CD4-positive, alpha-beta T cell treated with Interleukin-1 beta for 1 hour (primary cell): ENCODE measurements around the gene ZNF469.

Experiments used
- DNase-seq, 2 donors: peaks; one replicate each; pipeline ENCODE4 v3.0.0-alpha.2; 2020 to 2022

ZNF469 gene

GRCh38 chr16:88346680-88347505 lies 35.9 kb upstream of the ZNF469 start:
- DNase-seq: no peak

- DNase-seq: peak in 1 of 2 donors; percentile 36
These were observed 34.9 kb upstream of the ZNF469 start for GRCh38 chr16:88347656-88348376.

DNA sequence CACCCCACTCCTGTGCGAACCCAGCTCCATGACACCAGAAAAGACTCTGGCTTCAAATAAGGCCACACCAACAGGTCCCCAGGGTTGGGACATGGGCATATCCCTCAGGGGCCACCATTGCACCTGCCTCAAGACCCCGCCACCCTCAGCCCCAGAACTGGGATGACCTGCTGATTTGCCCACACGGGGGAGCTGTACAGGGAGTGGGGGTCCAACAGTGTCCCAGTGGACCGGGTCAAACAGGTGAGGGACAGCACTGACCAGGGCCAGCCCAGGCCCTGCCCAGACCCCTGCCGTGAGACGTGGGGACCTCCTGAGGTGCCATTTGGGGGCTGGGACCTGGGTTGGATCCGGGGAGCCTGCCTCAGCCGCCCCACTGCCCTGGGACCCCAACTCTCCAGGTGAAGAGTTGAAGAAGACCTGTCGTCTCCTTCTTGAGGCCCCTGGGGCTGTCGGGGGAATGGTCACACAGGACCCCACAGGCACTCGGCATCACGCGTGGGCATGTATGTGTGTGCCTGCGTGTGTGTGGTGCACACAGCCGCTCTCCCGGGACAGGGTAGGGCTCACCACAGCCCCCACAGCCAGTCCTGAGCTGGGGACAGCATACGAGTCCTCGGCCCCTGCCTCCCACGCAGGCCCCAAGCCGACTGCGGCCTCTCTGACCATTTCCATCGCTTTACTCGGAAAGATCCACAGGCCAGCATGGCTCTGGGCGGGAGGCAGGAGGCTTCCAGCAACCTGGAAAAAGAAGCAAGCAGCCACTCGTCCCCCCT lies 34.2 kb upstream of the ZNF469 start:
- DNase-seq: no peak

- no peak for DNase-seq
These were observed 33.4 kb upstream of the ZNF469 start for GRCh38 chr16:88349153-88349902.

DNA sequence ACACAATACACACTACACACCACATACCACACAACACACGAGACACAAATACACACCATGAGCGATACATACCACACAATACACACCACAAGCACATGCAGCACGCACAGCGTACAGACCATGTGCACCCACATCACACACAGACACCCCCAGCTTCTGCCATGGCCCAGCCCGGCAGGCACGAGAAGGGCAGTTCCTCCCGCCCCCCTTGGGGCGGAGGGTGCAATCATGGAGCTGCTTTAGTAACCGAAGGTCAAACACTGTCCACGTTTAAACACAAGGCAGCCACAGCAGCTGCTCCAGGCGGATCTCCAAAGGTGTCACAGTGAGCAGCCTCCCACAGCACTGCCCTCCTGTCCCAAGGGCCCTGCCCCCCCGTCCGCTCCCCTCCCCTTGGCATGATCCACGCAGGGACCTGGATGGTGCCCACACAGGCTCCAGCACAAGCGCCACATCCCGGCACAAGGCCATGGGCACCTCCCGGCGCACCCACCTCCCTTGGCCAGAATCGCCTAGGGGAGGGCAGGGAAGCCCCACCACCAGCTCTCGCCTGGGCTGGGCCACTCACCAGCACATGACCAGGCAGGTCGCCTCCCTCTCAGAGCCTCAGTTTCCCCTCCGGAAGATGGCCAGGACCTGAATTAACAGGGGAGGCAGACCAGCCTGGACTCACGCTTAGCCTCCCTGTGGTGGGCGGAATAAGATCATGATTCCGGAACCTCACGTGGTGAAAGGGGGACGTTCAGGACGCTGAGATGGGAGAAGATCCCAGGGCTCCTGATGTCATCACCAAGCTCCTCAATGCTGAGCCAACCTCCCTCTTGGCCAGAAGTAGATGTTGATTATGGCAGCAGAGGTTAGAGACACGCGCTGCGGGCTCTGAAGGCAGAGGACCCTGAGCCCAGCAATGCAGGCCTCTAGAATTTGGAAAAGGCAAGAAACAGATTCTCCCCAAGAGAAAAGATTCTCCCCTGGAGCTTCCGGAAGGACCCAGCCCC lies 32.6 kb upstream of the ZNF469 start:
- no peak for DNase-seq

- DNase-seq: no peak
These were observed 31.8 kb upstream of the ZNF469 start for GRCh38 chr16:88350922-88351321.

- DNase-seq: no peak
These were observed 31.2 kb upstream of the ZNF469 start for GRCh38 chr16:88351491-88352101.

GRCh38 chr16:88352261-88353200 lies 30.2 kb upstream of the ZNF469 start:
- no peak for DNase-seq

DNA sequence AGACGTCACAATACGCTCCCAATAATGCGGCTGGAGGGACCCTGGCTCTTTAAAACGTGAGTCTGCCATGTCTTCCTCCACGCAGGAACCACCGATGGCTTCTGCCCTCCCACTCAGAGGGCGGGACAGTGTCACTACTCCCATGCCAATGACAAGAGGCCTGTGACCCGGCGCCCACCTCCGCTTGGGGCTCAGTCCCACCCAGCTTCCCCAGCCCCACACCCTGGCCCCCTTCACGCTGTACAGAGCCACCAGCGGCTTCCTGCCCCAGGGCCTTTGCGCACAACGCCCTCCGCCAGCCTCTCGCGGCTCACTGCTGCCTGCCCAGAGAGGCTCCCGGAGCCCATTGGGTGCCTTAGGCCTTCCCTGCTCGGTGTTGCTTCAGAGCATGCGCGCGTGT lies 29.5 kb upstream of the ZNF469 start:
- no peak for DNase-seq

GRCh38 chr16:88353691-88354090 lies 29.1 kb upstream of the ZNF469 start:
- DNase-seq: no peak

- DNase-seq: no peak
These were observed 28.3 kb upstream of the ZNF469 start for GRCh38 chr16:88354229-88355092.

- no peak for DNase-seq
These were observed 27.7 kb upstream of the ZNF469 start for GRCh38 chr16:88355093-88355388.

DNA sequence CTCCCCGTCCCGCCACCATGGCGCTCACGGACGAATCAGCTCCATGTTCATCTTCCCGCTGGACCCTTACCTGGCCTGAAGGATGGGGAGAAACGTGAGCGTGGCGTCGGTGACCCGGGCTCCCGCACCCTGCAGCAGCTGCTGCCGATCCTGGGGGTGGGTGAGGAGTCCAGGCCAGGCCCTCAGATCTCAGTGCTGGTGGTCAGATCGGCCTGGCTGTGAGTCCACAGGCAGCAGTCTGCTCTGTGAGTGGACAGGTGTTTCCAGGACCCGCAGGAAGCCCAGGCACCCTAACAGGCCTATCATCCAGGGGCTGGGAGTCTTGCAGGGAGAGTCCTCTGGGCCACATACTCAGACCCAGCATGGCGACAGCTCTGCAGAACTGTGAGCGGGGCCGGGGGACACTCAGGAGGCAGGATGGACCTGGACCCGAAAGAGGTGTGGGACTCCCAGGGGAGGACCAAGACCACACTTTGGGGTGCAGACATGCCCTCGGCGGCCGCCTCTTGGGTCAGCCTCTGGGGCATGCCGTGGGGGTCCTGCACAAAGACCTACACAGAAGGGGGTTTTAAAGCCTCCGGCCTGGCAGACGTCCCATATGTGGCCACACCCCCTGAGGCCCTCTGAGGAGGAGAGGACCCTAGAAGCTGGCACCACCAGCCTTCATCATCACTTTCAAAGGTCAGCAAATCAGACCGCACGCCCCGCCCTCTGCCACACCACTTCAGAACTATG lies 27.2 kb upstream of the ZNF469 start:
- DNase-seq: no peak

- DNase-seq: no peak
These were observed 26.5 kb upstream of the ZNF469 start for GRCh38 chr16:88356124-88356726.

DNA sequence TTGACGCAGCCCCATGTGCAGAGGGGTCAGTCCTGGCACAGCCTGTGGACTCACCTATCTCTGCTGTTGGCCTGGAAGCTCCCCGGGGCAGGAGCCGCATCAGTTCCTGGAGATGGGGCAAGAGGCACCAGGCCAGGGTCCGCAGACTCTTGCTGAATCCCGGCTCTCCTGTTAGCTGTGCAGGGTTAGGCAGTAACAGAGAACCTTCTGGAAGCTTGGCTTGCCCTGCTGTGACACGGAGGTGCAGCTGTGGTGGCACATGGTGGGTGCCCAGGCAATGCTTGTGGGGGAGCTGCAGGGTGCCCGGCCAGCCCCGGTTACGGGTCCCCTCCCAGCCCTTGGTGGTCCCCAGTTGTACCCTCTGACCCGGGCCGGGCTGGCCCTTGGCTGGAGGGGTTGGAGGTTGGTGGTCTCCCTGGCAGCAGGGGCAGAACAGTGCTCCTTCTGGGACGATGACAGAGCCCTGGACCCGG lies 26.0 kb upstream of the ZNF469 start:
- DNase-seq: no peak

DNA sequence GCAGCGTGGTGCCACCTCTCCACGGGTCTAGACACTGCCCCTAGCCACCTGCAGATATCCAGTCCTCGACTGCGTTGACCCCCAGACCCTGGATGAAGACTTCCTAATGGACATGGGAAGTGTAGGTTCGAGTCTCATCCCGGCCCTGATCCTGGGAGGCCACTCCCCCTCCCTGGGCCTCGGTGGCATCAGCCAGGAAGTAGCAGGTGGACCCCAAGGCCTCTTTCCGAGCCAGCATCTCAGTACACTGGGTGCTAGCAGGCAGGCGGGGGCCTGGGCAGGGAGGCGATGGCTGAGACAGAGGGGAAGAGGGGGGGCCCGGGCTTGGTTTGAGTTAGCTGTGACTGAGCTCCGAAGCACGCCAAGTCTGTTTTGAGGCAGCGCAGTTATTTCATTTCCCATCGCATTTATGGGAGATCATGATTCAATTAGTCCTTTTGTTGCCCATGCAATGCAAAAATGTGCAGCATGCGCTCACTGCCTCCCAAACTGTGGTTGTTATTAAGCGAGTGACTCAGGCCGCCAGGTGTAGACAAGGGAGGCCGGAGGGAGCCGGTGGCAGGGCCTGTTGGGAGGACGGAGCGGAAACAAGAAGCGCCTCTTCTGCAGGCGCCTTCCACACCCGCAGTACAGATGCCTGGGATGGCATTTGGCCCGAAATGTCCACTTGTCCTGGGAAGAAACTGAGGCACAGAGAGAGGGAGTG lies 25.3 kb upstream of the ZNF469 start:
- DNase-seq: no peak

DNA sequence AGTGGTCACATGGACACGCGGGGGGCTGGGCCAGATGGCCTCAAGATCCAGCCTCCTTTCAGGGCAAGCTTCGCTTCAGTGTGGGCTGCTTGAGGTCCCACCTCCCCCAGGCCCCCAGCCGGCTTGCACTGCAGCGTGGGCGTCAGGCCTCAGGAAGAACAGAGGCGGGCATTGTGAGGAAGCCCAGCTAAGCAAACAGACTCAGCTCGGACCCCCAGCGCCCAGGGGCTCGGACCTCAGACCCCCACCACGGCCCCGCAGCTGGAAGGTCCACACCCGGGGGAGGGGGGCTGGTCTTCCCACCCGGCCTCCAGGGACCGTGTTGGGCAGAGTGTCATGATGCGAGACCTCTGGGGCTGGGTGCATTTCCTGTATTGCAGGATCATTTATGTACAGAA lies 24.7 kb upstream of the ZNF469 start:
- no peak for DNase-seq
